H9 (cell line): ENCODE data around the gene TLX2. TPM values are rescaled to one million over a fixed set of nuclear protein-coding genes. Genes with fewer than 3 reads are reported as not detected.

Experiments
- DNase-seq: peaks from one replicate; pipeline ENCODE4 v3.0.0-alpha.2; 2017
- H2AFZ ChIP-seq: one replicate; pipeline ENCODE4 v1.6.1; 2013; ENCODE audit warnings: mild to moderate bottlenecking, low read length, control low read depth, moderate library complexity
- H2AK5ac ChIP-seq: 2 replicates; pipeline ENCODE4 v1.6.1; 2013; ENCODE audit warnings: low read length, control low read depth, mixed read lengths; ENCODE audit not compliant: insufficient read length
- H2BK120ac ChIP-seq: one replicate; pipeline ENCODE4 v1.6.1; 2013; ENCODE audit warnings: low read depth, mild to moderate bottlenecking, low read length, control low read depth, inconsistent platforms; ENCODE audit not compliant: poor library complexity, severe bottlenecking
- H2BK12ac ChIP-seq: 2 replicates; pipeline ENCODE4 v1.6.1; 2013; ENCODE audit warnings: low read length, control low read depth, mixed read lengths, low read depth; ENCODE audit not compliant: insufficient read length
- H2BK15ac ChIP-seq: 2 replicates; pipeline ENCODE4 v1.6.1; 2013; ENCODE audit warnings: low read depth, low read length, control low read depth
- H2BK20ac ChIP-seq: one replicate; pipeline ENCODE4 v1.6.1; 2013; ENCODE audit warnings: low read depth, mild to moderate bottlenecking, low read length, control low read depth, inconsistent platforms; ENCODE audit not compliant: poor library complexity, severe bottlenecking
- H2BK5ac ChIP-seq: 2 replicates; pipeline ENCODE4 v1.6.1; 2013; ENCODE audit warnings: low read length, control low read depth, mixed read lengths; ENCODE audit not compliant: insufficient read length
- H3K14ac ChIP-seq: 2 replicates; pipeline ENCODE4 v1.6.1; 2013; ENCODE audit warnings: low read length, control low read depth; ENCODE audit not compliant: insufficient read depth
- H3K18ac ChIP-seq: 2 replicates; pipeline ENCODE4 v1.6.1; 2013; ENCODE audit warnings: low read depth, mild to moderate bottlenecking, mixed read lengths, low read length, control low read depth; ENCODE audit not compliant: insufficient read length
- H3K23ac ChIP-seq: 2 replicates; pipeline ENCODE4 v1.6.1; 2013; ENCODE audit warnings: low read length, control low read depth, mixed read lengths, low read depth; ENCODE audit not compliant: insufficient read length
- H3K23me2 ChIP-seq: 2 replicates; pipeline ENCODE4 v1.6.1; 2013; ENCODE audit warnings: low read depth, mild to moderate bottlenecking, mixed read lengths, low read length, control low read depth; ENCODE audit not compliant: insufficient read length, poor library complexity, severe bottlenecking
- H3K27ac ChIP-seq: 2 replicates; pipeline ENCODE4 v1.5.1; 2013; ENCODE audit warnings: low read length, control low read depth, mixed read lengths, low read depth; ENCODE audit not compliant: insufficient read length
- H3K27me3 ChIP-seq: 2 replicates; pipeline ENCODE4 v1.6.1; 2013; ENCODE audit warnings: low read length, control low read depth, inconsistent platforms; ENCODE audit not compliant: insufficient read depth
- H3K4ac ChIP-seq: 2 replicates; pipeline ENCODE4 v1.6.1; 2013; ENCODE audit warnings: low read depth, mild to moderate bottlenecking, control low read depth, inconsistent platforms, low read length, moderate library complexity
- H3K4me1 ChIP-seq: 2 replicates; pipeline ENCODE4 v1.6.1; 2013; ENCODE audit warnings: low read length, control low read depth, inconsistent platforms; ENCODE audit not compliant: insufficient read depth
- H3K4me2 ChIP-seq: 2 replicates; pipeline ENCODE4 v1.6.1; 2013; ENCODE audit warnings: low read length, control low read depth, mixed read lengths; ENCODE audit not compliant: insufficient read length, insufficient read depth
- H3K56ac ChIP-seq: 2 replicates; pipeline ENCODE4 v1.6.1; 2013; ENCODE audit warnings: low read depth, mild to moderate bottlenecking, mixed read lengths, low read length, control low read depth; ENCODE audit not compliant: insufficient read length
- H3K79me1 ChIP-seq: 2 replicates; pipeline ENCODE4 v1.6.1; 2013; ENCODE audit warnings: low read depth, mild to moderate bottlenecking, moderate library complexity, low read length, control low read depth, inconsistent platforms; ENCODE audit not compliant: insufficient read depth, poor library complexity, severe bottlenecking
- H3K79me2 ChIP-seq: 2 replicates; pipeline ENCODE4 v1.6.1; 2013; ENCODE audit warnings: low read length, control low read depth, inconsistent platforms; ENCODE audit not compliant: insufficient read depth
- H3K9ac ChIP-seq: 2 replicates; pipeline ENCODE4 v1.6.1; 2013; ENCODE audit warnings: low read length, control low read depth, mixed read lengths; ENCODE audit not compliant: insufficient read length; ENCODE audit errors: extremely low read depth
- H3K9me3 ChIP-seq: one replicate; pipeline ENCODE4 v1.6.1; 2013; ENCODE audit warnings: low read depth, low read length, inconsistent platforms; ENCODE audit not compliant: control insufficient read depth
- H3T11ph ChIP-seq: one replicate; pipeline ENCODE4 v1.6.1; 2013; ENCODE audit warnings: mild to moderate bottlenecking, low read length, control low read depth, inconsistent platforms
- H4K20me1 ChIP-seq: one replicate; pipeline ENCODE4 v1.6.1; 2013; ENCODE audit not compliant: control insufficient read depth, insufficient read length, insufficient read depth
- H4K5ac ChIP-seq: 2 replicates; pipeline ENCODE4 v1.6.1; 2013; ENCODE audit warnings: low read depth, mild to moderate bottlenecking, mixed read lengths, low read length, control low read depth; ENCODE audit not compliant: insufficient read length
- H4K8ac ChIP-seq: replicated peaks from 2 replicates; pipeline ENCODE4 v1.6.1; 2013; ENCODE audit warnings: low read length, control low read depth, mixed read lengths, low read depth; ENCODE audit not compliant: insufficient read length
- H4K91ac ChIP-seq: 2 replicates; pipeline ENCODE4 v1.6.1; 2013; ENCODE audit warnings: low read depth, mild to moderate bottlenecking, moderate library complexity, mixed read lengths, low read length, control low read depth; ENCODE audit not compliant: insufficient read length
- H3K27ac Mint-ChIP-seq, 3 experiments: 2 replicates in 2 of 3; 3 replicates in 1 of 3; pipeline ENCODE4 v1.8.0; 2020 to 2021; ENCODE audit warnings: mixed read lengths in 3 of 3, mild to moderate bottlenecking in 1 of 3, moderate library complexity in 1 of 3
- H3K27me3 Mint-ChIP-seq: 2 replicates; pipeline ENCODE4 v1.8.0; 2021; ENCODE audit warnings: low read depth, mild to moderate bottlenecking, moderate library complexity, mixed read lengths
- H3K36me3 Mint-ChIP-seq, 3 experiments: 2 replicates in 2 of 3; 3 replicates in 1 of 3; pipeline ENCODE4 v1.8.0; 2020 to 2021; ENCODE audit warnings: low read depth in 3 of 3, mixed read lengths in 3 of 3; ENCODE audit not compliant: insufficient read depth in 1 of 3
- H3K4me1 Mint-ChIP-seq, 2 experiments: 2 replicates each; pipeline ENCODE4 v1.8.0; 2020; ENCODE audit warnings: mixed read lengths in 2 of 2
- H3K4me3 Mint-ChIP-seq, 2 experiments: 2 replicates in 1 of 2; 3 replicates in 1 of 2; pipeline ENCODE4 v1.8.0; 2020 to 2021; ENCODE audit warnings: mild to moderate bottlenecking in 2 of 2, mixed read lengths in 2 of 2, moderate library complexity in 1 of 2
- H3K9me3 Mint-ChIP-seq, 2 experiments: 2 replicates in 1 of 2; 3 replicates in 1 of 2; pipeline ENCODE4 v1.8.0; 2020; ENCODE audit warnings: mild to moderate bottlenecking in 2 of 2, mixed read lengths in 2 of 2, moderate library complexity in 1 of 2
- CTCF ChIP-seq: fragments of 200-600 bp; sonication (generic); conservative IDR thresholded peaks from 3 replicates; pipeline ENCODE4 v1.8.0; 2021; ENCODE audit warnings: antibody characterized with exemption, mild to moderate bottlenecking
- WGBS: extraction: QIAGEN DNeasy Blood & Tissue Kit; methylation state at CpG from one replicate; pipeline ENCODE4 v1.1.7; 2013; ENCODE audit warnings: missing lambda C conversion rate, low lambda C conversion rate, mixed read lengths; ENCODE audit not compliant: insufficient read length; ENCODE audit errors: extremely low coverage; 5-methylcytosine and 5-hydroxymethylcytosine counted together
- total RNA-seq: library from RNA; stranded (reverse); gene quantifications from 2 replicates; pipeline ENCODE4 v1.2.1, GENCODE V29; 2021

TLX2 gene
- total RNA-seq, 1 experiment from 2014 or later, result 0.20 TPM

- Histone ChIP-seq H3K4me2 (peak within 1 kb of the TSS; percentile 59), H3K23ac (no peak within 1 kb of the TSS), H2BK20ac (no peak within 1 kb of the TSS), H4K91ac (no peak within 1 kb of the TSS), H2BK120ac (no peak within 1 kb of the TSS), H4K5ac (no peak within 1 kb of the TSS), H2BK5ac (no peak within 1 kb of the TSS), H3K4me1 (peaks cover 2% of the 10 kb centered on the region; the same call in 1 of the 2 replicates), H3K9me3 (no peaks in the 10 kb centered on the region), H2AK5ac (no peak within 1 kb of the TSS), H3K79me2 (no peaks in the 10 kb centered on the region), H3K4ac (no peak within 1 kb of the TSS), H4K8ac (no peak within 1 kb of the TSS), H4K20me1 (no peaks in the 10 kb centered on the region), H3T11ph (no peak within 1 kb of the TSS), H3K9ac (no peak within 1 kb of the TSS), H3K27me3 (peaks cover 87% of the 10 kb centered on the region), H3K27ac (no peak within 1 kb of the TSS), H2BK12ac (no peak within 1 kb of the TSS), H3K23me2 (peaks cover 41% of the 10 kb centered on the region), H2BK15ac (no peak within 1 kb of the TSS), H3K14ac (no peak within 1 kb of the TSS), H3K56ac (no peak within 1 kb of the TSS), H3K79me1 (no peaks in the 10 kb centered on the region), H2AFZ (no peak within 1 kb of the TSS), H3K18ac (no peak within 1 kb of the TSS)
- no peak for DNase-seq
- peaks cover 50 to 62% of the 10 kb centered on the region in 2 experiments for H3K4me1 Mint-ChIP-seq
- 0 out of 7 replicates have a peak within 1 kb of the TSS, but pooled peaks of 2 of the 3 experiments have one; percentile 29 to 31 for H3K27ac Mint-ChIP-seq
- H3K4me3 Mint-ChIP-seq, result peak within 1 kb of the TSS; percentile 75 to 82
- WGBS, result no CpG with 5 or more reads among the region's 65 CpGs
- no peak for TF ChIP-seq CTCF
- H3K27me3 Mint-ChIP-seq, result peaks cover 100% of the 10 kb centered on the region
- H3K9me3 Mint-ChIP-seq, result peaks cover 2 to 3% of the 10 kb centered on the region in 2 experiments; a peak in 3 of 5 replicates
- H3K36me3 Mint-ChIP-seq, result peaks cover 2 to 8% (median 6%) of the 10 kb centered on the region in 3 experiments; a peak in 6 of 7 replicates
These were observed 14.8 kb upstream of the TLX2 start, which contains the start of gene LBX2 for GRCh38 chr2:74499267-74499939. TSS of gene LBX2 (minus strand) at chr2:74499603. CDS start at chr2:74499537, 66 bp downstream.
